KOPT-K1 (cell line): ENCODE data around the gene SLC25A17.
A peak's percentile ranks its signal among the peaks of the same experiment; 100 is the strongest.
"Not testable (repeated sequence)": the region's sequence is repeated elsewhere in the genome, so short reads cannot be mapped to it uniquely, and the experiment has no call there.

Experiments used
- H3K27ac ChIP-seq: fragments of 200-600 bp; sonication (generic); 2 replicates; pipeline ENCODE4 v1.5.1; 2016; ENCODE audit warnings: antibody characterized with exemption, mild to moderate bottlenecking, low read depth, low read length; ENCODE audit not compliant: poor library complexity, severe bottlenecking
- H3K36me3 ChIP-seq: fragments of 200-600 bp; sonication (generic); 2 replicates; pipeline ENCODE4 v1.5.1; 2017; ENCODE audit warnings: antibody characterized with exemption, mild to moderate bottlenecking, low read length, moderate library complexity; ENCODE audit not compliant: insufficient read depth
- H3K9me3 ChIP-seq: fragments of 200-600 bp; sonication (generic); 2 replicates; pipeline ENCODE4 v1.5.1; 2017; ENCODE audit warnings: antibody characterized with exemption, low read length, mild to moderate bottlenecking; ENCODE audit not compliant: insufficient read depth, poor library complexity, severe bottlenecking

SLC25A17 gene

GRCh38 chr22:40723396-40723933, 95.7 kb downstream of the SLC25A17 start:
- H3K27ac ChIP-seq = no peak overlapping the region
- H3K9me3 ChIP-seq = no peaks in the 10 kb centered on the region
- H3K36me3 ChIP-seq = no peaks in the 10 kb centered on the region

GRCh38 chr22:40721266-40721665, 97.9 kb downstream of the SLC25A17 start:
- H3K27ac ChIP-seq = peak overlapping the region; percentile 3
- no peaks in the 10 kb centered on the region for H3K36me3 ChIP-seq

GRCh38 chr22:40720538-40721256, 98.4 kb downstream of the SLC25A17 start:
- Histone ChIP-seq H3K9me3 (no peaks in the 10 kb centered on the region), H3K27ac (peak overlapping the region; percentile 3), H3K36me3 (no peaks in the 10 kb centered on the region)

More at GRCh38 chr22:40721266-40721665, 97.9 kb downstream of the SLC25A17 start:
- H3K9me3 ChIP-seq = no peaks in the 10 kb centered on the region

DNA sequence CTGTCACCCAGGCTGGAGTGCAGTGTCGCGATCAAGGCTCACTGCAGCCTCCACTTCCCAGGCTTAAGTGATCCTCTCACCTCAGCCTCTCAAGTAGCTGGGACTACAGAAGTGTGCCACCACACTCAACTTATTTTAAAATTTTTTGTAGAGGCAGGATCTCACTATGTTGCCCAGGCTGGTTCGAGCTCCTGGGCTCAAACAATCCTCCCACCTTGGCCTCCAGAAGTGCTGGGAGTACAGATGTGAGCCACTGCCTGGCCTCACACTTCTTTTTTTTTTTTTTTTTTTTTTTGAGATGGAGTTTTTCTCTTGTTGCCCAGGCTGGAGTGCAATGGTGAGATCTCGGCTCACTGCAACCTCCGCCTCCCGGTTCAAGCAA, 99.0 kb downstream of the SLC25A17 start:
- H3K27ac ChIP-seq, H3K9me3 ChIP-seq: not testable (repeated sequence)

More for the DNA sequence above, 99.0 kb downstream of the SLC25A17 start:
- not testable (repeated sequence) for H3K36me3 ChIP-seq
